A172 (cell line): ENCODE measurements around the gene COIL. TPM values are rescaled to one million over a fixed set of nuclear protein-coding genes. Genes with fewer than 3 reads are reported as not detected.

ENCODE experiments used
- DNase-seq: peaks from one replicate; pipeline ENCODE4 v3.0.0-alpha.2; 2015; ENCODE audit warnings: low spot score
- total RNA-seq: library from RNA; depleted of rRNA; stranded (reverse); fragments of >200 nt; shearing (Covaris generic); gene quantifications from 2 replicates; pipeline ENCODE4 v1.2.3, GENCODE V29; 2014; rRNA removed

Gene COIL
- total RNA-seq, 1 experiment from 2014 or later: 28.0 TPM

DNA sequence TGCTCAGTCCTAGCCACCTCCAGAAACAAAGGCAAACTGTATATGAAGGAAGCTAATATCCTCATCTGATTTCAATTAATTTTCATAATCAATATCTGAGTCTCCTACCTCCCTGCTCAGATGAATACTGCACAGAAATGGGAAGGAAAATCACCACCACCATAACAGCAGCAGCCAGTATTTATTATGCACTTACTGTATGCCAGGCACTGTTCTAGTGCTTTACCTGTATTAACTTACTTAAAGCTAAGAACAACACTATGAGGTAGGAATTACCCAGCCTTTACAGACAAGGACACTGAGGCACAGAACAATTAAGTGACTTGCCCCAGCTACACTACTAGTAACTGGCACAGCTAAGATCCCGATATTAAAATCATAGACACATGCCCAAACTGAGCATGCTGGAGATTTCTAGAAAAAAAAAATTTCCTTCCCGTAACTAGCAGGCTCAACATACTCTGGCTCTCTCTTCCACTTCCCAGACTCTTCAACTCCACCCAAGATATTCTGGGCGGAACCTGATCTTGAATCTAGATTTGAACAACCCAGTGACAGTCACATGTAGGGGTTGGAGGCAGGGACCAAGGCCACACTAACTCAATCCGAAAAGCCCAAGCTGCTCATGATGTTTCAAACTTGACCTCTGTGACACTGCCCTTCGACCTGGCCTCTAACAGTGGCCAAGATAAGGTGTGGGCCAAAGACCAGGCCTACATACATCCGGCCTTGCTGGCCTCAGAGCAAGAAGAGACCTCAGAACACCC lies 50.9 kb downstream of the COIL start:
- no peak for DNase-seq

DNA sequence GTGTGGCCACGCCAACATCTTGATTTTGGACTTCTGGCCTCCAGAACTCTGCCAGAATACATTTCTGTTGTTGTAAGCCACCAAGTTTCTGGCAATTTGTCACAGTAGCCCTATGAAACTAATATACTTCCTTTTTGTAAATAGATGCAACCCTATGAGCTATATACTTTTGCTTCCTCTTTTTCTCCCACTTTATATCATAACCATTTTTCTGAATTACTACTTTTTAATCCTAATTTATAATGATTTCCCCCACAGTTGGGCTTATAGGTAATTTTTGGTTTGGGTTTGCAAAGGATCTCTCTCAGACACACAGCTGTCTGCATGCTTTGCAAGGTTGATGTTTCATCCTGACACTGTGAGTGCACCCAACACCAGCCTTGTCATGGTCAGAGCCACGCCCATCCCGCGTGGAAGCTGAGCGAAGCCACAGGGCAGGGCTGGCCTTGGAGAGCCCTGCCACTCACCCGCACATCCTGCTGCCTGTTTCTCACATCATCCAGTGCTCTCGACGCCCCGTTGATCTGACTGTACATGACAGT lies 52.8 kb downstream of the COIL start:
- peak; percentile 55 for DNase-seq

DNA sequence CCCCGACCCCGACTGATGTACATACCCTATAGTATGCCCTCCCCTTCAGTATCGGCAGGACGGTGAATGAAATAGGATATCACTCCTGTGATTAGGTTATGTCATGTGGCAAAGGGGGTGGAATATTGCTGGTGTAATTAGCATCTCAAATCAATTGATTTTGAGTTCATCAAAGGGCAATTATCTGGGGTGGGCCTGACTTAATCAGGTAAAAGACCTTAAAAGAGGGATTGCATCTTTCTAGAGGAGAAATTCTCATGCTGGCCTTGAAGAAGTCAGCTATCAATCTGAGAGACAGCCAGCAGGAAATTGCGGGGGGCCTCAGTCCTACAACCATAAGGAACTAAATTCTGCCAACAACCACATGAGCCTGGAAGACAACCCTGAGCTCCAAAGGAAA lies 57.3 kb downstream of the COIL start:
- no peak for DNase-seq

DNA sequence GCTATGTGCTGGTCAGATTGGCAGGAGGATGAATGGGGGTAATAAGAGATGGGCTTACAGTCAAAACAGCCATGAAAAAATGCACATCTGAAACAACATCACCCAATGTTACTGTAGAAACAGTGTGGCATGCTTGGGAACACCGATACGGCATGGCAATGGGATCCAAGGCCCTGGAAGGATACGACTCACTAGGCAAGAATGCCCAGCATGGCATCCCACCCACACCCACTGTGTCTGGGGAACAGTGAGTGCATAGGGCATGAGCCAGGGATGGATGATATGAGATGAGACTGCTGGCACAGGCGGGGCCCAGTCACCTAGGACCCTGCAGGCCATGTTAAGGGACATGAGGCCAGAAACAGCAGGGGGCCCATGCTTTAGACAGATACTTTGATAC lies 58.5 kb downstream of the COIL start:
- DNase-seq: peak; percentile 91

GRCh38 chr17:56899403-56899802 lies 61.4 kb downstream of the COIL start:
- DNase-seq: no peak

DNA sequence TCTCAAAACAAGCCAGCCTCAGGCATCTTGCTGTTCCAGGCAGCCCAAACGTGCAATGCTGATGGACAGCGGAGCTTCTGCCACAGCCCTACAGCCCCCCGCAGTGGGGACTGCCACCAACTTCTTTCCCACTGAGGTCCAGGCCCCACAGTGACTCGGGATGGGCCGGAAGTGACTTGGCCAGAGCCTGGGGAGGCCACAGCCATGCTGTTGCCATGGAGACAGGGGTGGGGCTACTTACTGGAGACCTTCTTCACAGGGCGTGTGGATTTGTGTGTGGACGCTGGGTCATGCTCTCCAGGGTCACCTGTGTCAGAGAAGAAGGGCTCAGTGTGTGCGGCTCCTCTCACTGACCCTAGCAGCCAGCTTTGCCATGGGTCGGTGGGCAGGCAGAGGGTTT lies 62.0 kb downstream of the COIL start:
- DNase-seq: peak; percentile 29

- DNase-seq: no peak
These were observed 63.0 kb downstream of the COIL start for GRCh38 chr17:56897646-56898424.

DNA sequence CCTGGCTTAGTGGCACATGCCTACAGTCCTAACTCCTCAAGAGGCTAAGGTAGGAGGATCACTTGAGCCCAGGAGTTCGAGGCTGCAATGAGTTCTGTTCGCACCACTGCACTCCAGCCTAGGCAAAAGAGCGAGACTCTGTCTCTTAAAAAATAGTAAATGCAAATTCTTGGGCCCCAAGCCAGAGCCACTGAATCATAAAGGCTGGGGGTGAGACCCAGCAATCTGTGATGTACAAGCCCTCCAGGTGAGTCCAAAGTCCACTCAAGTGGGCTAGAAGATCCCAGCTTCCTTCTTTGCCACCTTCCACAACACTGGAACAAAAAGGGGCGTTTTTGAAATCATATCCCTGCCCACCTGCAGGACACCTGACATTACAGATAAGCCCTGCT lies 63.9 kb downstream of the COIL start:
- no peak for DNase-seq

- DNase-seq: no peak
These were observed 64.5 kb downstream of the COIL start for GRCh38 chr17:56896217-56896967.

DNA sequence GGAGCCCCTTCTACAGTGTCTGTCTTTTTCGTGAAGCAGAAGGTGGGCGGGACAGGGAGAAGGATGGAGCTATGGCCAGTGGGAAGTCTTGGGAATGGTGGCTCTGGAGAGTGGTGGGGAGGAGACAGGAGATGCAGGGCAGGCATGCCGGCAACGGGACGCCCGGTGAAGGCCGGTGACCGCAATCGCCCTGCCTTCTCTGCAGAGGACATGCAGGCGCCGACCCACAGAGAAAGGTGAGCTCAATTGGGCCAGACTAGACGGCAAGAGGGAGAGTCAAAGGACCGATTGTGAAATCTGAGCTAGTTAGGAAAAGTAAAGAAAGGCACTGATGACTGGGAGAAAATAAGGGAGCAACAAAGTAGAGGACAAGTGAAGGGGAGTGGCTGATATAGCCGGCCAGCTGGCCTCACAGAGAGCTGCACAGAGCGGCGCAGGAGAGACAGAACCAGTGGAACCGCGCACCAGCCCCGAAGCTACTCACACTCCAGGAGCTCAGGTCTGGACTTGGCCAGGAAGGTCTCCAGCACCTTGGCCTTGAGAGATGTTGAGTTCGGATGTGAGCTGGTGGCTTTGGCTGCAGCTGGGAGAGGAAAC lies 65.9 kb downstream of the COIL start:
- no peak for DNase-seq

GRCh38 chr17:56893503-56893902 lies 67.3 kb downstream of the COIL start:
- no peak for DNase-seq

DNA sequence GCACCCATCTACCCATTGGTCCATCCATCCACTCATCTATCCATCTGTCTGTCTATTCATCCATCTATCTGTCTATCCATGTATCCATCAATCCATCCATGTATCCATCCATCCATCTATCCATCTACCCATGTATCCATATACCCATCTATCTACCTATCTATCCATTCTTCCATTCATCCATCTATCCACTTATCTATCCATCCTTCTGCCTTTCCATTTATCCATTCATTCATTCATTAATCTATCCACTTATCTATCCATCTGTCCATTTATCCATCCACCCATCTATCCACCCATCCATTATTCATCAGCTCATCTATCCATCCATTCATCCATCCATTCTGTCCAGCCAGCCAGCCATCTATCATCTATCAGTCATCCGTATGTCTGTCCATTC lies 68.5 kb downstream of the COIL start:
- DNase-seq: no peak

DNA sequence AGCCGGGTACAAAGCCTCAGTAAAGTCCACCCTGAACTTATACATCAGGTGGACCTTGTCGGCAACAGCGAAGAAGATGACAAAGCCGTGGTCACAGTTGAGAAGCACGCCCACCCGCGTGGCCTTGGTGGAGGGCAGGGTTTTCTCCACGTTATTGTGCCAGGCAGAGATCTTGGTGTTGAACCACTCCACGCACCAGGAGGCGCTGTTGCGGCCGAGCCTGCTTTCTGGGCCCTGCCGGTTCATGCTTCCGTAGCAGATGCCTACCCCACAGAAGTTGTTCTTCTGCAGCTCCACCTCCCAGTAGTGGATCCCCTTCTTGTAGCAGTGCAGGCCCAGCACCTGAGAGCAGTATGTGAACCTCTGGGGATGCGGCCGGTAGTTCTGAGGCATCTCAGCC lies 69.1 kb downstream of the COIL start:
- no peak for DNase-seq

DNA sequence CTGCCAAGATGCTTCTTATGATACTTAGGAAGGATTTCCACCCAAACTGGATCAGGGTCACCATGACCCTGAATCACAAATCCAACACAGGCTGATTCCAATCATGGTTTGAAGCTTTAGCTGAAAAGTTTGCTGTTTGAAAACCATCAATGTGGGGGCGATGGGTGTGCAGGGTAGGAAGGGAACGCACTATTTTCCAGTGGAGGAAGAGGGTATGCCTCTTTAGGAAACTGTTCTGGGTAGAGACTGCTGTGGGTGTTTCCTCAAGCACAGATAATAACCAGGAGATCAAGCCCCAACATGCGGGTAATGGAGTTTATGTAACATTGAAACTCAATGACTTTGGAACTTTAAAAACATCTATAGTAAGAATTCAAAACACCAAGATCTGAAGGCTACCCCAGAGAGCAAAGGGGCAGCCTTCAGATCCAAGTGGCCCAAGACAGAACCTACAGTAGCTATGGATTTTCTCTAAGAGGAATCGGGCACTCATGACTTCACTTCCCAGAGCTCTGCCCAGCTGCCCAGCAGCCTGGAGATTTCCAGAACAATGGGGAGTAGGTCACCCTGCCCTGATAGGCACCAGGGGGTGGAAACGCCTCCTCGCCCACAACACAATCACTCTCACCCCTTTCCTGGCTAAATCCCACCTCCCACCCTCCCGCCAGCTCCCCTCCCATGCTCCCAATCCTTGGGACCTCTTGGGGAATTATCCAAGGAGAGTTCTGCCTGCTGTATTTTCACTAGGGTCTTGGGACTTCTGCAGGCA lies 69.8 kb downstream of the COIL start:
- DNase-seq: no peak

GRCh38 chr17:56890390-56890789 lies 70.5 kb downstream of the COIL start:
- no peak for DNase-seq

Other genes starting within 250 kb of the COIL start
- gene C17orf67, start 127.1 kb downstream of the COIL start, total RNA-seq: 0.76 and 1.8 TPM in 2 replicates
- 3.2 and 7.1 TPM in 2 replicates for gene DGKE, start 126.9 kb downstream of the COIL start, total RNA-seq
- 22.0 and 27.2 TPM in 2 replicates for gene TRIM25, start 47.0 kb downstream of the COIL start, total RNA-seq
- 100 and 126 TPM in 2 replicates for gene SCPEP1, start 17.1 kb upstream of the COIL start, total RNA-seq
- gene AKAP1, start 124.2 kb upstream of the COIL start, total RNA-seq: 22.0 and 38.5 TPM in 2 replicates